OCI-LY1 (cell line): Measurements from ENCODE around the gene BICDL1.

Experiments
- H2AFZ ChIP-seq: fragments of 200-600 bp; sonication (generic), shearing (Covaris generic); 2 replicates; pipeline ENCODE4 v1.6.0; 2014; ENCODE audit warnings: antibody characterized with exemption, mild to moderate bottlenecking, low read length
- H3F3A ChIP-seq: fragments of 200-600 bp; sonication (generic), shearing (Covaris generic); 2 replicates; pipeline ENCODE4 v1.6.0; 2014; ENCODE audit warnings: mild to moderate bottlenecking, antibody characterized with exemption, low read length, moderate library complexity; ENCODE audit not compliant: insufficient read depth
- H3K27ac ChIP-seq: fragments of 200-600 bp; sonication (generic); 2 replicates; pipeline ENCODE4 v1.5.1; 2014; ENCODE audit warnings: low read length, mixed run types, mild to moderate bottlenecking, low read depth; ENCODE audit not compliant: poor library complexity, severe bottlenecking
- H3K27me3 ChIP-seq: fragments of 200-600 bp; sonication (generic); 2 replicates; pipeline ENCODE4 v1.6.0; 2014; ENCODE audit warnings: antibody characterized with exemption, mild to moderate bottlenecking, low read length, moderate library complexity; ENCODE audit not compliant: insufficient read depth
- H3K36me3 ChIP-seq: fragments of 200-600 bp; sonication (generic); 2 replicates; pipeline ENCODE4 v1.6.1; 2014; ENCODE audit warnings: mild to moderate bottlenecking, antibody characterized with exemption, low read length, moderate library complexity, mixed read lengths; ENCODE audit not compliant: insufficient read depth
- H3K4me1 ChIP-seq: fragments of 200-600 bp; sonication (generic); 2 replicates; pipeline ENCODE4 v1.5.1; 2014; ENCODE audit warnings: mild to moderate bottlenecking, low read length, moderate library complexity; ENCODE audit not compliant: insufficient read depth, severe bottlenecking
- H3K4me2 ChIP-seq: fragments of 200-600 bp; sonication (generic), shearing (Covaris generic); 2 replicates; pipeline ENCODE4 v1.6.1; 2014; ENCODE audit warnings: low read length
- H3K4me3 ChIP-seq: fragments of 200-600 bp; sonication (generic); 2 replicates; pipeline ENCODE4 v1.5.1; 2014; ENCODE audit warnings: low read length, low read depth, mild to moderate bottlenecking, mixed read lengths; ENCODE audit not compliant: poor library complexity, severe bottlenecking
- H3K79me2 ChIP-seq: fragments of 200-600 bp; shearing (Covaris generic); 2 replicates; pipeline ENCODE4 v1.6.1; 2016; ENCODE audit warnings: mixed run types, low read length, mixed read lengths; ENCODE audit not compliant: insufficient read depth
- H3K9ac ChIP-seq: fragments of 200-600 bp; sonication (generic), shearing (Covaris generic); 2 replicates; pipeline ENCODE4 v1.6.1; 2014; ENCODE audit warnings: mild to moderate bottlenecking, low read length, mixed read lengths
- H3K9me2 ChIP-seq: fragments of 200-600 bp; sonication (generic), shearing (Covaris generic); 2 replicates; pipeline ENCODE4 v1.6.1; 2014; ENCODE audit warnings: low read depth, mild to moderate bottlenecking, low read length, mixed read lengths
- H3K9me3 ChIP-seq: fragments of 200-600 bp; shearing (Covaris generic); 2 replicates; pipeline ENCODE4 v1.6.1; 2014; ENCODE audit warnings: low read length, mixed read lengths
- H4K20me1 ChIP-seq: fragments of 200-600 bp; sonication (generic), shearing (Covaris generic); 2 replicates; pipeline ENCODE4 v1.6.0; 2016; ENCODE audit warnings: mild to moderate bottlenecking, low read length; ENCODE audit not compliant: insufficient read depth
- CTCF ChIP-seq: fragments of 200-600 bp; sonication (generic), shearing (Covaris generic); IDR thresholded peaks from 2 replicates; pipeline ENCODE4 v1.5.1; 2017; ENCODE audit warnings: mild to moderate bottlenecking, antibody characterized with exemption, low read length, moderate library complexity, mixed read lengths
- EZH2 ChIP-seq: fragments of 200-600 bp; sonication (generic), shearing (Covaris generic); IDR thresholded peaks from 2 replicates; pipeline ENCODE4 v1.8.0; 2017; ENCODE audit warnings: borderline replicate concordance, mixed run types, mild to moderate bottlenecking, antibody characterized with exemption, low read length, moderate library complexity, mixed read lengths

BICDL1 gene

GRCh38 chr12:120019197-120019596, 30.2 kb downstream of the BICDL1 start:
- peaks cover 5% of the 10 kb centered on the region; the same call in 1 of the 2 replicates for H3K9me3 ChIP-seq
- H2AFZ ChIP-seq = no peak overlapping the region
- H3K27me3 ChIP-seq = no peaks in the 10 kb centered on the region
- peaks cover 8% of the 10 kb centered on the region for H3K4me1 ChIP-seq
- no peaks in the 10 kb centered on the region for H4K20me1 ChIP-seq
- H3K9ac ChIP-seq = no peak overlapping the region
- H3K9me2 ChIP-seq = no peaks in the 10 kb centered on the region
- no peaks in the 10 kb centered on the region for H3F3A ChIP-seq
- no peak overlapping the region for H3K27ac ChIP-seq
- no peaks in the 10 kb centered on the region for H3K79me2 ChIP-seq
- H3K4me3 ChIP-seq = no peak overlapping the region
- 0 out of 2 replicates have a peak, but pooled peaks cover 5% of the 10 kb centered on the region for H3K36me3 ChIP-seq
- no peak for TF ChIP-seq EZH2
- no peak for TF ChIP-seq CTCF
- H3K4me2 ChIP-seq = no peak overlapping the region

DNA sequence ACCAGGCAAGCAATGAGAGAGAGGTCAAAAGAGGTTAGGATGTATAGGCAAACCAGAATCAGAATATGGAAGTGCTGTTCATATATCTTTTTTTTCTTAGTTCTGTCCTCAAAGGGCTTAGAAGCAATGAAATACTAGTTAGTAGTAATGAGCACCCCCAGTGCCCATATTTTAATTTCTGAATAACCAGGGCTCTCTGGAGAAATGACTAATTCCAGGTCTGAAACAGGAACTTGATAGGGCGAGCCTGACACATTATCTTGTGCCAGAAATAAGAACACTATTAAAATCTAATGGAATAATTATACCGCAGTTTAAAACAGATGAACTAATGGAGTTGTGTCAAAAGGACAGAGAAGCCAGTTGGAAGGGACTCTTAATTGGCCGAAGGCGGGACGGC, 30.9 kb downstream of the BICDL1 start:
- H3K27ac ChIP-seq = no peak overlapping the region
- H3K4me2 ChIP-seq = no peak overlapping the region
- H3K9me3 ChIP-seq = peaks cover 6% of the 10 kb centered on the region; the same call in 1 of the 2 replicates
- 0 out of 2 replicates have a peak, but pooled peaks cover 5% of the 10 kb centered on the region for H3K36me3 ChIP-seq
- H3K79me2 ChIP-seq = no peaks in the 10 kb centered on the region
- H3K9me2 ChIP-seq = no peaks in the 10 kb centered on the region
- H4K20me1 ChIP-seq = no peaks in the 10 kb centered on the region
- no peak overlapping the region for H2AFZ ChIP-seq
- H3K27me3 ChIP-seq = no peaks in the 10 kb centered on the region
- H3K4me3 ChIP-seq = no peak overlapping the region
- no peaks in the 10 kb centered on the region for H3F3A ChIP-seq
- no peak for TF ChIP-seq EZH2
- TF ChIP-seq CTCF = no peak
- H3K9ac ChIP-seq = no peak overlapping the region
- H3K4me1 ChIP-seq = peaks cover 7% of the 10 kb centered on the region

DNA sequence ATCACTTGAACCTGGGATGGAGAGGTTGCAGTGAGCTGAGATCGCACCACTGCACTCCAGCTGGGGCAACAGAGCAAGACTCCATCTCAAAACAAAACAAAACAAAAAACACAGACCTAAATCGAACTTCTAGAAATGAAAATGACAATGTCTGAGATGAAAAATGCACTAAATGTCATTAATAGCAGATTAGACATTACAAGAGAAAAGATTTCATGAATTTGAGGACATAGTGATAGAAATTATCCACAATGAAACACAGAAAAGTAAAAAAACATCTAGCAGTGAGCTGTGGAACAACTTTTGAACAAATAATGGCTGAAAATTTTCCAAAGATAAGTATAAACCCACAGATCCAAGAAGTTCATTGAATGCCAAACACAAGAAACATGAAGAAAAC, 35.2 kb downstream of the BICDL1 start:
- H2AFZ ChIP-seq = no peak overlapping the region
- peaks cover 6% of the 10 kb centered on the region; the same call in 1 of the 2 replicates for H3K9me3 ChIP-seq
- TF ChIP-seq CTCF = no peak
- no peak for TF ChIP-seq EZH2
- H3K4me3 ChIP-seq = no peak overlapping the region
- no peaks in the 10 kb centered on the region for H3K4me1 ChIP-seq
- no peak overlapping the region for H3K4me2 ChIP-seq
- no peaks in the 10 kb centered on the region for H3K9me2 ChIP-seq
- H3K9ac ChIP-seq = no peak overlapping the region
- H3K36me3 ChIP-seq = no peaks in the 10 kb centered on the region
- H3K79me2 ChIP-seq = no peaks in the 10 kb centered on the region
- H4K20me1 ChIP-seq = no peaks in the 10 kb centered on the region
- no peaks in the 10 kb centered on the region for H3K27me3 ChIP-seq
- H3F3A ChIP-seq = no peaks in the 10 kb centered on the region
- no peak overlapping the region for H3K27ac ChIP-seq
